NT2/D1 (cell line): ENCODE measurements around the gene CDH12.
"Not testable (repeated sequence)": the region's sequence is repeated elsewhere in the genome, so short reads cannot be mapped to it uniquely, and the experiment has no call there.

Experiments
- DNase-seq: peaks from one replicate; pipeline ENCODE4 v3.0.0-alpha.2; 2011; ENCODE audit warnings: low read depth, low spot score
- H3K27me3 ChIP-seq: 2 replicates; pipeline ENCODE4 v1.6.0; 2011; ENCODE audit warnings: mild to moderate bottlenecking; ENCODE audit not compliant: insufficient read length, insufficient read depth
- H3K36me3 ChIP-seq: 2 replicates; pipeline ENCODE4 v1.6.1; 2011; ENCODE audit warnings: mild to moderate bottlenecking, low read length, mixed read lengths; ENCODE audit not compliant: insufficient read depth, insufficient read length
- H3K4me1 ChIP-seq: 2 replicates; pipeline ENCODE4 v1.5.1; 2011; ENCODE audit not compliant: insufficient read depth, insufficient read length
- H3K4me3 ChIP-seq: 2 replicates; pipeline ENCODE4 v1.5.1; 2011; ENCODE audit warnings: low read depth; ENCODE audit not compliant: insufficient read length
- H3K9ac ChIP-seq: 2 replicates; pipeline ENCODE4 v1.6.0; 2011; ENCODE audit warnings: low read depth; ENCODE audit not compliant: insufficient read length
- H3K9me3 ChIP-seq: 2 replicates; pipeline ENCODE4 v1.5.1; 2011; ENCODE audit warnings: mild to moderate bottlenecking, low read length; ENCODE audit not compliant: insufficient read depth
- SUZ12 ChIP-seq: IDR thresholded peaks from 2 replicates; pipeline ENCODE4 v1.6.1; 2011; ENCODE audit not compliant: insufficient read length, insufficient read depth; ENCODE audit errors: extremely low read depth
- YY1 ChIP-seq: IDR thresholded peaks from 2 replicates; pipeline ENCODE4 v1.6.1; 2011; ENCODE audit not compliant: insufficient read length, insufficient read depth
- ZNF274 ChIP-seq: IDR thresholded peaks from 2 replicates; pipeline ENCODE4 v1.6.1; 2011; ENCODE audit warnings: mild to moderate bottlenecking, low read depth, low read length

CDH12 gene

GRCh38 chr5:22837803-22838202 lies 15.3 kb downstream of the CDH12 start:
- no peak overlapping the region for H3K9ac ChIP-seq
- TF ChIP-seq YY1 (no peak), ZNF274 (no peak), SUZ12 (no peak)
- no peaks in the 10 kb centered on the region for H3K9me3 ChIP-seq
- no peaks in the 10 kb centered on the region for H3K27me3 ChIP-seq
- no peak for DNase-seq
- H3K4me1 ChIP-seq: no peaks in the 10 kb centered on the region
- H3K4me3 ChIP-seq: no peak overlapping the region
- H3K36me3 ChIP-seq: no peaks in the 10 kb centered on the region

DNA sequence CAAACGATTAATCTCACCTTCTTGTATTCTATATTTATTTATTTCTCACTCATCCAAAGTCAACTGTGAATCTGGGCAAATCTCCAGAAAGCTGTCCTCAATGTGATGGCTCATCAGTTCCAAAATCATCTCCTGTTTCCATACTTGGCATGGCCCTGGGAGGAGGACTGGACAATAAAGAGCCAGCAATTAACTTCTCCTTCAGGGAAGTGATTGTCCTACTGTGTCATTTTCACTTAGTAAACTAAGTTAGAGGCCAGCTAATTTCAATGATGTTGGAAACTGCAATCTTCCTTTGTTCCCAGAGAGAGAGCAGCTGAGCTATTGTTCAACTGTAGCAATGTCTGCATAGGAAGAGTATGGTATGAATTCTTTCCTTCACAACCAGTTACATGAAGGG lies 17.5 kb downstream of the CDH12 start:
- Histone ChIP-seq H3K27me3 (no peaks in the 10 kb centered on the region), H3K9me3 (no peaks in the 10 kb centered on the region), H3K36me3 (no peaks in the 10 kb centered on the region), H3K4me1 (no peaks in the 10 kb centered on the region), H3K4me3 (no peak overlapping the region), H3K9ac (no peak overlapping the region)
- TF ChIP-seq YY1 (no peak), ZNF274 (no peak), SUZ12 (no peak)
- no peak for DNase-seq

DNA sequence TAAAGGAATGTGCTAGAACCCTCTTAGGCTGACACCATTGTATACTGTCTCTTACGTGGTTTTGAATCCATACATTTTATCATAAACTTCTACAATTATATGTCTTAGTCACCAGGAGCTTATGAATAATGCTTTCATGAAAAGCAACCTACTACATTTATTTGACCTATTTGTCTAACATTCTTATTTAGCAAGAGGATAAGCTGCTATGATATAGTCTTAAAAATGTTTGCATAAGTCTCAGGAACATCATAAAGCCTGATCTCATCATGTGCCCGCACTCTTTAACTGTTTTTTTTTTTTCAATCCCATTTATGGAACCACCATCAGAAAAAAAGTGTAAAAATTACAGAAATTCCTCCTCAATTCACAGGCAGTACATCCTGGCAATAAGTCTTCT lies 59.7 kb downstream of the CDH12 start:
- no peaks in the 10 kb centered on the region for H3K27me3 ChIP-seq
- no peaks in the 10 kb centered on the region for H3K9me3 ChIP-seq
- TF ChIP-seq SUZ12 (no peak), ZNF274 (no peak), YY1 (no peak)
- H3K9ac ChIP-seq: no peak overlapping the region
- H3K36me3 ChIP-seq: no peaks in the 10 kb centered on the region
- H3K4me1 ChIP-seq: no peaks in the 10 kb centered on the region
- no peak overlapping the region for H3K4me3 ChIP-seq
- no peak for DNase-seq

DNA sequence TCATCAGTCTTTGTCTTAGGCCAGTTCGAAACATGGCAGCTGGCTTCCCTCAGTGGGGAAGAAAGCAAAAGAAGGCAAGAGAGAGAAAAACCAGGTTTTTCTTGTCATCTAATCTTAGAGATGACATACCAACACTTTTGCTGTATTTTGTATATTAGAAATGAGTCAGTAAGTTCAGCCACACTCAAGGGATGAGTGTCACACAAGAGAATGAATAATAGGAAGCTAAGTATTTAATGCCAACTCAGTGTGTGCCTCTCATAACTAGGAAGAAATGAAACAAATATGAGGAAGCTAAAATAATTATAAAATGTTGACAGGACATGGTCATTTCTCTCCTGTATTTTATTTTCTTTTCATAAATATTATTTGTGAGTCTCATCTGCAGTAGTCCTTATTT lies 65.3 kb downstream of the CDH12 start:
- no peak for DNase-seq
- Histone ChIP-seq H3K36me3 (no peaks in the 10 kb centered on the region), H3K4me1 (no peaks in the 10 kb centered on the region)

DNA sequence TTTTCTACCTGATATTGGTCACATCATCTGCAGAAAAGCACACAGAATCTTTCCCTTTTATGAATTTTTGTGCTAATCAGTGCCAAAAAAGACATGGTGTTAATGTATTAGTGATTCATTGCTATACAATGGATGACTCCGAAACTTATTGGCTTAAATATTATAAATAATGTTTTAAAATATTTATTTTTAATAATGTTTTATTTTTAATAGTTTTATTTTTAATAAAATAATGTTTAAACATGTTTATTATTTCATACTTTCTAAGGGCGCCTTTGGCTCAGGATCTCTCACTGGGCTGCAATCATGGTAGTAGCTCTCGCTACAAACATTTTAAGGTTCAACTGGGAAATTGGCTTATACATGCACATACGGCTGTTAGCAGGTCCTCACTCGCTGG lies 65.7 kb downstream of the CDH12 start:
- no peak for DNase-seq
- no peaks in the 10 kb centered on the region for H3K4me1 ChIP-seq
- no peak overlapping the region for H3K9ac ChIP-seq
- TF ChIP-seq ZNF274 (no peak), SUZ12 (no peak), YY1 (no peak)
- H3K36me3 ChIP-seq: no peaks in the 10 kb centered on the region
- H3K9me3 ChIP-seq: no peaks in the 10 kb centered on the region
- H3K27me3 ChIP-seq: no peaks in the 10 kb centered on the region
- no peak overlapping the region for H3K4me3 ChIP-seq

More for the DNA sequence above, 65.3 kb downstream of the CDH12 start:
- no peak overlapping the region for H3K9ac ChIP-seq
- H3K27me3 ChIP-seq: no peaks in the 10 kb centered on the region
- H3K9me3 ChIP-seq: no peaks in the 10 kb centered on the region
- TF ChIP-seq YY1: no peak
- TF ChIP-seq SUZ12: no peak
- no peak for TF ChIP-seq ZNF274
- no peak overlapping the region for H3K4me3 ChIP-seq

DNA sequence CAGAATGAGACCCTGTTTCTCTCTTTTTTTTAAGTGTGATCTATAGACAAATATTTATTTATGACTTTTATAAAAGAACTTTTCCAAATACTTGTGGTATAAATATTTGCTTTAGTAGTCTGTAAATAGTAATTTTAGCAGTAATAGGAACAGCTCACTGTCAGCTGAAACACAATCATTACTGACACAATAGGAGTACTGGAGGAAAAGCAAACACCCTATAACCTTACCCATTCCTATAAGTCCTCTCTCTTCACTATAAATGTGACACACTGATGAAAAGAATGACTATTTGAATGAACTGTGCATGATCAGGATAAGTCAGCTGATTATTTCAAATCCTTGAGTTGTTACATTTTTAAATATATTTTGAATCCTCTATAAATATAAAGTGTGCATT lies 72.4 kb downstream of the CDH12 start:
- no peak for TF ChIP-seq SUZ12
- TF ChIP-seq ZNF274: no peak
- no peak for TF ChIP-seq YY1
- no peaks in the 10 kb centered on the region for H3K27me3 ChIP-seq
- no peak overlapping the region for H3K4me3 ChIP-seq
- H3K36me3 ChIP-seq: no peaks in the 10 kb centered on the region
- no peak for DNase-seq
- no peaks in the 10 kb centered on the region for H3K9me3 ChIP-seq
- no peak overlapping the region for H3K9ac ChIP-seq
- H3K4me1 ChIP-seq: no peaks in the 10 kb centered on the region

DNA sequence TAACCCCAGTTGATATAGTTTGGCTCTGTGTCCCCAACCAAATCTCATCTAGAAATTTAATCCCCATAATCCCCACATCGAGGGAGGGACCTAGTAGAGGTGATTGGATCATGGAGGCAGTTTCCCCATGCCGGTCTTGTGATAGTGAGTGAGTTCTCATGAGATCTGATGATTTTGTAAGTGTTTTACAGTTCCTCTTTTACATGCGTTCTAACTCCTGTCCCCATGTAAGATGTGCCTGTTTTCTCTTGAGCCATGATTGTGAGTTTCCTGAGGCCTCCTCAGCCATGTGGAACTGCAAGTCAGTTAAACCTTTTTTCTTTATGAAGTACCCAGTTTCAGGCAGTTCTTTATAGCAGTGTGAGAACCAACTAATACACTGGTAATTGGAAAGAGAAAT lies 73.6 kb downstream of the CDH12 start:
- DNase-seq: no peak
- no peaks in the 10 kb centered on the region for H3K9me3 ChIP-seq
- no peaks in the 10 kb centered on the region for H3K27me3 ChIP-seq
- no peak overlapping the region for H3K9ac ChIP-seq
- TF ChIP-seq ZNF274: no peak
- TF ChIP-seq SUZ12: no peak
- H3K4me1 ChIP-seq: no peaks in the 10 kb centered on the region
- no peak overlapping the region for H3K4me3 ChIP-seq
- H3K36me3 ChIP-seq: no peaks in the 10 kb centered on the region

GRCh38 chr5:22776285-22776684 lies 76.9 kb downstream of the CDH12 start:
- H3K36me3 ChIP-seq: no peaks in the 10 kb centered on the region

DNA sequence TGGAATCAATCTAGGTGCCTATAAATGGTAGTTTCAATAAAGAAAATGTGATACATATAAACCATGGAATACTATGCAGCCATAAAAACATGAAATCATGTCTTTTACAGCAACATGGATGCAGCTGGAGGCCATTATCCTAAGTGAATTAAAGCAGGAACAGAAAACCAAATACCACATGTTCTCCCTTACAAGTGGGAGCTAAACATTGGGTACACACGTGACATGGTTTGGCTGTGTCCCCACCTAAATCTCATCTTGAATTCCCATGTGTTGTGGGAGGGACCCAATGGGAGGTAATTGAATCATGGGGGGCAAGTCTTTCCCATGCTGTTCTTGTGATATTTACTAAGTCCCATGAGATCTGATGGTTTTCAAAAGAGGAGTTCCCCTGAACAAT lies 78.9 kb downstream of the CDH12 start:
- not testable (repeated sequence) for DNase-seq, H3K27me3 ChIP-seq, H3K9ac ChIP-seq, H3K4me1 ChIP-seq, H3K9me3 ChIP-seq, H3K4me3 ChIP-seq, H3K36me3 ChIP-seq

More at GRCh38 chr5:22776285-22776684, 76.9 kb downstream of the CDH12 start:
- no peaks in the 10 kb centered on the region for H3K4me1 ChIP-seq
- no peak for DNase-seq
- no peaks in the 10 kb centered on the region for H3K9me3 ChIP-seq
- TF ChIP-seq ZNF274 (no peak), SUZ12 (no peak)
- no peaks in the 10 kb centered on the region for H3K27me3 ChIP-seq
- no peak overlapping the region for H3K4me3 ChIP-seq
- no peak overlapping the region for H3K9ac ChIP-seq
